ENCODE results near the gene IL1B. TPM values are rescaled to one million over a fixed set of nuclear protein-coding genes. Genes with fewer than 3 reads are reported as not detected.

The IL1B gene
- total RNA-seq, 3 donors from 2014 or later, result 8.0 TPM; not detected in 2

GRCh38 chr2:112782234-112782799 is 54.3 kb downstream of the IL1B start:
- intact Hi-C loops (cut with DNase I; ENCODE audit: low total_unique reads), result no loop called here
- Histone ChIP-seq H3K4me3 (no peak overlapping the region), H3K9me3 (no peaks in the 10 kb centered on the region), H3K36me3 (no peaks in the 10 kb centered on the region), H3K27ac (no peak overlapping the region), H3K27me3 (no peaks in the 10 kb centered on the region), H3K4me1 (no peaks in the 10 kb centered on the region)
- no peak for TF ChIP-seq POLR2A (IDR thresholded peaks at IDR 0.05)
- TF ChIP-seq CTCF (IDR thresholded peaks at IDR 0.05), result no peak
- TF ChIP-seq POLR2AphosphoS5 (IDR thresholded peaks at IDR 0.05), result no peak
- no peak for DNase-seq (ENCODE audit: low spot score in 2 of 2)

Other genes starting within 250 kb of the IL1B start
- gene SLC20A1, start 190.8 kb downstream of the IL1B start, total RNA-seq, result 10 to 100 TPM; 26.1 to 46.8 (median 42.6) TPM
- gene NT5DC4, start 115.8 kb downstream of the IL1B start, total RNA-seq, result not detected
- under 1 TPM in 1 of 3 donors, not detected in 2; 0.96 TPM for gene CKAP2L, start 72.2 kb downstream of the IL1B start, total RNA-seq
- under 1 TPM in 1 of 3 donors, not detected in 2; 0.44 TPM for gene IL1A, start 52.3 kb downstream of the IL1B start, total RNA-seq
- not detected for gene IL37, start 74.4 kb upstream of the IL1B start, total RNA-seq
- gene IL36G, start 141.2 kb upstream of the IL1B start, total RNA-seq, result not detected
- not detected for gene IL36A, start 168.7 kb upstream of the IL1B start, total RNA-seq
- not detected for gene IL36B, start 216.1 kb upstream of the IL1B start, total RNA-seq
- gene IL36RN, start 222.4 kb upstream of the IL1B start, total RNA-seq, result not detected
- gene IL1F10, start 231.2 kb upstream of the IL1B start, total RNA-seq, result not detected

All from breast epithelium (tissue), 4 donors.